Endothelial cell of umbilical vein (primary cell): Measurements from ENCODE around the gene RNLS. TPM values are rescaled to one million over a fixed set of nuclear protein-coding genes. Genes with fewer than 3 reads are reported as not detected.

Source experiments
- BruUV-seq: library from RNA; stranded (reverse); fragments of 400-500 nt; replicated peaks from 2 replicates; lab custom pipeline; 2021; lab: Mats Ljungman, UMichigan
- CTCF ChIA-PET: fragments of 300-600, 350-600 bp; sonication (Branson Sonifier 250); formaldehyde crosslinking; loops from one replicate; lab custom pipeline; 2021; ENCODE audit warnings: antibody characterized with exemption, inconsistent platforms; lab: Charles Lee
- POLR2A ChIA-PET: fragments of 300-600, 350-600 bp; sonication (Branson Sonifier 250); formaldehyde crosslinking; loops from one replicate; lab custom pipeline; 2021; ENCODE audit warnings: antibody characterized with exemption, inconsistent platforms; lab: Charles Lee
- DNase-seq: peaks from one replicate; pipeline ENCODE4 v3.0.0-alpha.2; 2011; ENCODE audit warnings: low read depth, low spot score
- FAIRE-seq: peaks from 2 replicates; lab custom pipeline; 2011; peaks lifted over from hg19 to GRCh38; lab: Jason Lieb, UNC
- H2AFZ ChIP-seq: 2 replicates; pipeline ENCODE4 v1.6.0; 2012; ENCODE audit warnings: low read depth, low read length, control low read depth, inconsistent platforms
- H3K27ac ChIP-seq: 2 replicates; pipeline ENCODE4 v1.5.1; 2011; ENCODE audit warnings: low read depth, mild to moderate bottlenecking, control low read depth, low read length, moderate library complexity; ENCODE audit not compliant: insufficient read depth
- H3K27me3 ChIP-seq, 2 experiments: 2 replicates each; pipeline versions ENCODE4 v1.6.0 to v1.6.1; 2011; ENCODE audit warnings: low read length in 2 of 2, mixed read lengths in 1 of 2; ENCODE audit not compliant: control insufficient read depth in 2 of 2, insufficient read depth in 2 of 2
- H3K36me3 ChIP-seq, 2 experiments: 2 replicates in 1 of 2; 3 replicates in 1 of 2; pipeline ENCODE4 v1.5.1; 2011; ENCODE audit warnings: low read length in 2 of 2, mild to moderate bottlenecking in 1 of 2, moderate library complexity in 1 of 2; ENCODE audit not compliant: control insufficient read depth in 2 of 2, insufficient read depth in 2 of 2; ENCODE audit errors: extremely low read depth in 1 of 2
- H3K4me1 ChIP-seq: 3 replicates; pipeline ENCODE4 v1.5.1; 2011; ENCODE audit warnings: mild to moderate bottlenecking, low read length; ENCODE audit not compliant: control insufficient read depth, insufficient read depth; ENCODE audit errors: extremely low read depth
- H3K4me2 ChIP-seq: 2 replicates; pipeline ENCODE4 v1.6.1; 2011; ENCODE audit warnings: low read length, control low read depth, mixed read lengths; ENCODE audit not compliant: insufficient read depth
- H3K4me3 ChIP-seq, 3 experiments: fragments of 200-600 bp in 1 of 3; sonication (generic), shearing (Covaris generic) in 1 of 3; replicated peaks in 1 of 3; 2 replicates each; pipeline ENCODE4 v1.5.1; 2011 to 2016; ENCODE audit warnings: control low read depth in 3 of 3, low read length in 3 of 3, mild to moderate bottlenecking in 2 of 3, inconsistent platforms in 1 of 3, low read depth in 1 of 3, moderate library complexity in 1 of 3; ENCODE audit not compliant: insufficient read depth in 1 of 3
- H3K79me2 ChIP-seq: 2 replicates; pipeline ENCODE4 v1.6.0; 2012; ENCODE audit warnings: low read length, inconsistent platforms; ENCODE audit not compliant: control insufficient read depth, insufficient read depth
- H3K9ac ChIP-seq: replicated peaks from 2 replicates; pipeline ENCODE3; 2011; ENCODE audit warnings: low read length, control low read depth; ENCODE audit not compliant: insufficient read depth; ENCODE audit errors: extremely low read depth
- H3K9me1 ChIP-seq: replicated peaks from 3 replicates; pipeline ENCODE4 v1.6.0; 2011; ENCODE audit warnings: mild to moderate bottlenecking, low read length; ENCODE audit not compliant: control insufficient read depth, insufficient read depth; ENCODE audit errors: extremely low read depth
- H3K9me3 ChIP-seq: replicated peaks from 2 replicates; pipeline ENCODE4 v1.5.1; 2012; ENCODE audit warnings: low read length, inconsistent platforms; ENCODE audit not compliant: control insufficient read depth, insufficient read depth
- H4K20me1 ChIP-seq: replicated peaks from 2 replicates; pipeline ENCODE3; 2011; ENCODE audit warnings: mild to moderate bottlenecking, low read length; ENCODE audit not compliant: control insufficient read depth, insufficient read depth; ENCODE audit errors: extremely low read depth
- EZH2 ChIP-seq: IDR thresholded peaks from 2 replicates; pipeline ENCODE4 v1.6.1; 2012; ENCODE audit warnings: borderline replicate concordance, low read depth, mild to moderate bottlenecking, moderate library complexity, low read length, inconsistent platforms; ENCODE audit not compliant: severe bottlenecking
- FOS ChIP-seq: IDR thresholded peaks from 2 replicates; pipeline ENCODE4 v1.6.1; 2011; ENCODE audit warnings: mild to moderate bottlenecking, low read length, moderate library complexity, borderline replicate concordance; ENCODE audit not compliant: insufficient read depth
- GATA2 ChIP-seq: IDR thresholded peaks from 2 replicates; pipeline ENCODE4 v1.7.0; 2011; ENCODE audit warnings: low read depth, mild to moderate bottlenecking, moderate library complexity, mixed read lengths, low read length; ENCODE audit not compliant: insufficient read length, insufficient read depth
- JUN ChIP-seq: IDR thresholded peaks from 2 replicates; pipeline ENCODE4 v1.6.1; 2011; ENCODE audit warnings: borderline replicate concordance, low read depth; ENCODE audit not compliant: insufficient read length, insufficient read depth
- MYC ChIP-seq: IDR thresholded peaks from one replicate; pipeline ENCODE4 v1.6.1; 2011; ENCODE audit warnings: mild to moderate bottlenecking, low read depth, low read length
- POLR2A ChIP-seq: IDR thresholded peaks from 2 replicates; pipeline ENCODE4 v1.6.1; 2012; ENCODE audit warnings: low read depth, mild to moderate bottlenecking, control low read depth, low read length
- POLR2AphosphoS5 ChIP-seq: IDR thresholded peaks from 2 replicates; pipeline ENCODE4 v1.6.1; 2012; ENCODE audit warnings: low read depth, mild to moderate bottlenecking, control low read depth, low read length, moderate library complexity; ENCODE audit not compliant: insufficient read depth
- dilution Hi-C: fragments of 300-500 bp; cut with MboI; formaldehyde crosslinking; loops from one replicate; pipeline ENCODE4 v1.15.0; 2019; ENCODE audit warnings: low sequenced_read_pairs; ENCODE audit not compliant: extremely low pct_ligation_motif_present
- intact Hi-C: fragments of 100-400 bp; cut with micrococcal nuclease; formaldehyde crosslinking; loops from one replicate; pipeline ENCODE4 v1.10.0; 2022
- polyA plus RNA-seq, 4 experiments: library from polyadenylated mRNA; depleted of rRNA in 3 of 4; stranded (reverse) in 3 of 4; unstranded in 1 of 4; fragments of >200 nt; gene quantifications; 2 replicates each; pipeline versions ENCODE4 v1.2.1 to v1.2.3, GENCODE V29; 2011 to 2012; ENCODE audit warnings: missing spikeins in 1 of 4
- total RNA-seq: library from RNA; stranded (reverse); gene quantifications from 2 replicates; pipeline ENCODE4 v1.2.3, GENCODE V29; 2021
- TF ChIP-seq, protein P1 (sequence below), 2 donors: IDR thresholded peaks; 1 replicate in 1 of 2; 2 replicates in 1 of 2; pipeline ENCODE4 v1.5.1; 2011; ENCODE audit warnings: low read length in 2 of 2, mild to moderate bottlenecking in 2 of 2, moderate library complexity in 2 of 2, control low read depth in 1 of 2, inconsistent platforms in 1 of 2, low read depth in 1 of 2; ENCODE audit not compliant: insufficient read depth in 1 of 2; ENCODE audit errors: extremely low read depth in 1 of 2
- TF ChIP-seq, protein P2 (sequence below): IDR thresholded peaks from 2 replicates; pipeline ENCODE4 v1.6.1; 2011; ENCODE audit not compliant: insufficient read depth, insufficient read length

RNLS gene
- total and polyA plus RNA-seq, 2 donors (not counting 3 experiments of a cell fraction or from before 2014, with no cell fraction given) = 2.5 to 4.6 TPM

DNA sequence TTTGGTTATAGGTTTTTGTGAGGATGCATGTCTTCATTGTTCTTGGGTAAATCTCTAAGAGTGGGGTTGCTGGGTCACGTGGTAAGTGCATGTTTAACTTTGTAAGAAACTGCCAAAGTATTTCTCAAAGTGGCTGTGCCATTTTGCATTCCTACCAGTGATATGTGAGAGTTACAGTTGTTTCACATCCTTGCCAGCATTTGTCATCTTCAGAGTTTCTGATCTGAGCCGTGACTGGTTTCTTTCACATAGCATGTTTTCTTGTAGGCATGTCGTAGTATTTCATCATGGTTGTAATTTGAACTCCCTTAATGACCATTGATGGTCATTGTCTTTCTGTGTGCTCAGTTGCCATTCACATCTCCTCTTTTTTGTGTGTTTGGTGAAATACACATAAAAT lies 286.0 kb downstream of the RNLS start:
- no peak overlapping the region for H3K9ac ChIP-seq
- no peaks in the 10 kb centered on the region for H3K9me3 ChIP-seq
- H3K27me3 ChIP-seq = no peaks in the 10 kb centered on the region
- H3K9me1 ChIP-seq = no peaks in the 10 kb centered on the region
- no TSS peak for BruUV-seq
- CTCF ChIA-PET = no interaction called here
- DNase-seq = no peak
- POLR2A ChIA-PET = no interaction called here
- peaks cover 4% of the 10 kb centered on the region for H3K4me1 ChIP-seq
- intact Hi-C loops (no loop called here), dilution Hi-C loops (no loop called here)
- no peaks in the 10 kb centered on the region for H3K36me3 ChIP-seq
- TF ChIP-seq, protein P1, sequence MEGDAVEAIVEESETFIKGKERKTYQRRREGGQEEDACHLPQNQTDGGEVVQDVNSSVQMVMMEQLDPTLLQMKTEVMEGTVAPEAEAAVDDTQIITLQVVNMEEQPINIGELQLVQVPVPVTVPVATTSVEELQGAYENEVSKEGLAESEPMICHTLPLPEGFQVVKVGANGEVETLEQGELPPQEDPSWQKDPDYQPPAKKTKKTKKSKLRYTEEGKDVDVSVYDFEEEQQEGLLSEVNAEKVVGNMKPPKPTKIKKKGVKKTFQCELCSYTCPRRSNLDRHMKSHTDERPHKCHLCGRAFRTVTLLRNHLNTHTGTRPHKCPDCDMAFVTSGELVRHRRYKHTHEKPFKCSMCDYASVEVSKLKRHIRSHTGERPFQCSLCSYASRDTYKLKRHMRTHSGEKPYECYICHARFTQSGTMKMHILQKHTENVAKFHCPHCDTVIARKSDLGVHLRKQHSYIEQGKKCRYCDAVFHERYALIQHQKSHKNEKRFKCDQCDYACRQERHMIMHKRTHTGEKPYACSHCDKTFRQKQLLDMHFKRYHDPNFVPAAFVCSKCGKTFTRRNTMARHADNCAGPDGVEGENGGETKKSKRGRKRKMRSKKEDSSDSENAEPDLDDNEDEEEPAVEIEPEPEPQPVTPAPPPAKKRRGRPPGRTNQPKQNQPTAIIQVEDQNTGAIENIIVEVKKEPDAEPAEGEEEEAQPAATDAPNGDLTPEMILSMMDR (IDR thresholded peaks at IDR 0.05; ENCODE audit: extremely low read depth in 1 of 2, insufficient read depth in 1 of 2, low read depth in 1 of 2, low read length in 2 of 2) = no peak
- TF ChIP-seq, protein P2, sequence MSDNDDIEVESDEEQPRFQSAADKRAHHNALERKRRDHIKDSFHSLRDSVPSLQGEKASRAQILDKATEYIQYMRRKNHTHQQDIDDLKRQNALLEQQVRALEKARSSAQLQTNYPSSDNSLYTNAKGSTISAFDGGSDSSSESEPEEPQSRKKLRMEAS = no peak
- no peak for TF ChIP-seq MYC
- no peak for TF ChIP-seq POLR2AphosphoS5
- no peak for TF ChIP-seq GATA2
- no peak for TF ChIP-seq JUN
- TF ChIP-seq POLR2A = no peak
- no peak for TF ChIP-seq EZH2
- no peak for TF ChIP-seq FOS
- H2AFZ ChIP-seq = no peak overlapping the region
- no peak overlapping the region for H3K27ac ChIP-seq
- H3K79me2 ChIP-seq = no peaks in the 10 kb centered on the region
- no peak for FAIRE-seq
- no peaks in the 10 kb centered on the region for H4K20me1 ChIP-seq
- no peak overlapping the region for H3K4me2 ChIP-seq
- no peak overlapping the region for H3K4me3 ChIP-seq
